K562 (cell line): ENCODE data around the gene RUNX3. TPM values are rescaled to one million over a fixed set of nuclear protein-coding genes. Genes with fewer than 3 reads are reported as not detected.
A peak's percentile ranks its signal among the peaks of the same experiment; 100 is the strongest.

Experiments
- ATAC-seq: fragments of 200-7000 bp; cut with Tn5 transposase; 3 replicates; pipeline ENCODE4 v1.9.1; 2020; ENCODE audit warnings: moderate library complexity
- BruUV-seq: library from RNA; stranded (reverse); fragments of 400-500 nt; replicated peaks from 2 replicates; lab custom pipeline; 2021; lab: Mats Ljungman, UMichigan
- CTCF ChIA-PET: fragments of 300-600 bp; formaldehyde crosslinking; extraction: SDS; loops from one replicate; lab custom pipeline; 2021; ENCODE audit warnings: low intra/inter-chr PET ratio; lab: Yijun Ruan, JAX
- POLR2A ChIA-PET: fragments of 300-600, 350-650 bp; sonication (Branson Sonifier 250); formaldehyde crosslinking; extraction: SDS; loops from one replicate; lab custom pipeline; 2021; ENCODE audit warnings: antibody characterized with exemption, inconsistent platforms; lab: Yijun Ruan, JAX
- DNase-seq, 4 experiments: peaks; one replicate each; pipeline versions ENCODE4 v3.0.0 to v3.0.0-alpha.2; 2011 to 2018; ENCODE audit warnings: low spot score in 3 of 4, mixed read lengths in 3 of 4; ENCODE audit errors: extremely low read depth in 1 of 4
- FAIRE-seq: peaks from 2 replicates; lab custom pipeline; 2011; peaks lifted over from hg19 to GRCh38; lab: Jason Lieb, UNC
- H2AFZ ChIP-seq: 2 replicates; pipeline ENCODE4 v1.6.0; 2011; ENCODE audit warnings: low read depth, low read length, control low read depth, inconsistent platforms
- H3K27ac ChIP-seq: fragments of 200-600 bp; 3 replicates; pipeline ENCODE4 v1.8.0; 2011; ENCODE audit warnings: low read depth, mild to moderate bottlenecking, control low read depth, inconsistent platforms, low read length, moderate library complexity, mixed read lengths; ENCODE audit errors: extremely low read depth
- H3K27me3 ChIP-seq, 2 experiments: fragments of 300-600 bp in 1 of 2; 2 replicates in 1 of 2; 3 replicates in 1 of 2; pipeline versions ENCODE4 v1.6.0 to v1.8.0; 2011; ENCODE audit warnings: inconsistent platforms in 2 of 2, low read length in 2 of 2, mild to moderate bottlenecking in 1 of 2, mixed read lengths in 1 of 2, moderate library complexity in 1 of 2; ENCODE audit not compliant: control insufficient read depth in 2 of 2, insufficient read depth in 2 of 2
- H3K36me3 ChIP-seq: fragments of 300-600 bp; 3 replicates; pipeline ENCODE4 v1.8.0; 2011; ENCODE audit warnings: mild to moderate bottlenecking, low read length, inconsistent platforms; ENCODE audit not compliant: control insufficient read depth, insufficient read depth
- H3K4me1 ChIP-seq, 2 experiments: fragments of 200-600 bp in 1 of 2; replicated peaks in 1 of 2; 2 replicates in 1 of 2; 3 replicates in 1 of 2; pipeline versions ENCODE4 v1.5.1 to v1.8.0; 2011; ENCODE audit warnings: inconsistent platforms in 2 of 2, low read length in 2 of 2, mild to moderate bottlenecking in 1 of 2, mixed read lengths in 1 of 2, moderate library complexity in 1 of 2; ENCODE audit not compliant: control insufficient read depth in 2 of 2, insufficient read depth in 2 of 2
- H3K4me2 ChIP-seq: 2 replicates; pipeline ENCODE4 v1.6.1; 2011; ENCODE audit warnings: low read length, control low read depth, inconsistent platforms, mixed read lengths; ENCODE audit not compliant: insufficient read depth
- H3K4me3 ChIP-seq: fragments of 200-600 bp; sonication (generic), shearing (Covaris generic); 2 replicates; pipeline ENCODE4 v1.5.1; 2016; ENCODE audit warnings: control low read depth, inconsistent platforms
- H3K79me2 ChIP-seq: fragments of 200-600 bp; 3 replicates; pipeline ENCODE4 v1.8.0; 2011; ENCODE audit warnings: low read length, inconsistent platforms; ENCODE audit not compliant: control insufficient read depth, insufficient read depth
- H3K9ac ChIP-seq, 2 experiments: 2 replicates each; pipeline versions ENCODE4 v1.6.0 to v1.6.1; 2011; ENCODE audit warnings: low read depth in 2 of 2, low read length in 2 of 2, control low read depth in 1 of 2, inconsistent platforms in 1 of 2, mild to moderate bottlenecking in 1 of 2, mixed read lengths in 1 of 2; ENCODE audit not compliant: insufficient read depth in 1 of 2
- H3K9me1 ChIP-seq: one replicate; pipeline ENCODE4 v1.6.0; 2011; ENCODE audit warnings: inconsistent platforms, mild to moderate bottlenecking, low read length, moderate library complexity; ENCODE audit not compliant: control insufficient read depth, insufficient read depth
- H3K9me3 ChIP-seq: replicated peaks from 2 replicates; pipeline ENCODE4 v1.5.1; 2011; ENCODE audit warnings: low read depth, low read length, inconsistent platforms; ENCODE audit not compliant: control insufficient read depth, insufficient read depth
- H4K20me1 ChIP-seq: replicated peaks from 2 replicates; pipeline ENCODE4 v1.6.1; 2011; ENCODE audit warnings: low read length, inconsistent platforms, mixed read lengths; ENCODE audit not compliant: control insufficient read depth, insufficient read depth
- FOXJ3 ChIP-seq: sonication (generic); formaldehyde crosslinking; IDR thresholded peaks from 2 replicates; pipeline ENCODE4 v1.4.0; 2020; ENCODE audit warnings: mild to moderate bottlenecking, missing genetic modification reagents
- FOXK1 ChIP-seq: sonication (generic); formaldehyde crosslinking; IDR thresholded peaks from 2 replicates; pipeline ENCODE4 v1.8.0; 2022; ENCODE audit warnings: missing genetic modification reagents, mild to moderate bottlenecking, borderline replicate concordance
- HDGF ChIP-seq: fragments of 450-650 bp; IDR thresholded peaks from 2 replicates; pipeline ENCODE4 v1.6.1; 2016
- MYNN ChIP-seq, 2 experiments: sonication (generic); formaldehyde crosslinking in 1 of 2; IDR thresholded peaks; 2 replicates each; pipeline versions ENCODE4 v1.5.0 to v1.6.1; 2016 to 2020; ENCODE audit warnings: antibody characterized with exemption in 1 of 2, missing genetic modification reagents in 1 of 2
- PTBP1 ChIP-seq: fragments of 200-400 bp; formaldehyde crosslinking; IDR thresholded peaks from 2 replicates; pipeline ENCODE4 v1.6.1; 2017; ENCODE audit warnings: low read depth, low read length
- PTTG1 ChIP-seq: fragments of 450-650 bp; IDR thresholded peaks from 2 replicates; pipeline ENCODE4 v1.6.1; 2016; ENCODE audit warnings: low read depth, mild to moderate bottlenecking, missing genetic modification characterization, missing compliant biosample characterization
- XRCC4 ChIP-seq: IDR thresholded peaks from one replicate; pipeline ENCODE4 v1.6.1; 2011; ENCODE audit not compliant: insufficient read depth, insufficient read length; ENCODE audit errors: extremely low read depth
- ZNF384 ChIP-seq: IDR thresholded peaks from 2 replicates; pipeline ENCODE4 v1.6.1; 2012; ENCODE audit warnings: low read depth, low read length, improper control_type of control experiment
- WGBS: fragments of 100-300 bp; shearing (Covaris generic); methylation state at CpG from one replicate; pipeline ENCODE4 v1.1.6; 2016; ENCODE audit warnings: low coverage, mixed read lengths; ENCODE audit not compliant: insufficient coverage; ENCODE audit errors: missing lambda C conversion rate; 5-methylcytosine and 5-hydroxymethylcytosine counted together
- in situ Hi-C: fragments of 300-500 bp; cut with MboI; formaldehyde crosslinking; loops from 4 replicates; pipeline ENCODE4 v1.15.0; 2018; ENCODE audit warnings: inconsistent platforms, mixed read lengths
- intact Hi-C: fragments of 100-400 bp; cut with micrococcal nuclease; formaldehyde crosslinking; loops from 2 replicates; pipeline ENCODE4 v1.14.2; 2022
- polyA plus RNA-seq, 8 experiments: library from polyadenylated mRNA; depleted of rRNA in 4 of 8; stranded (reverse) in 5 of 8; unstranded in 3 of 8; fragments of >200 nt; fragmentation: Nextera tagmentation in 2 of 8; fragmentation: Illumina TruSeq in 1 of 8; extraction: Ambion mirVana in 2 of 8; extraction: Trizol in 1 of 8; gene quantifications; 2 replicates each; pipeline versions ENCODE4 v1.2.1 to v1.2.3, GENCODE V29; 2011 to 2014; ENCODE audit warnings: inconsistent platforms in 1 of 8, missing spikeins in 1 of 8
- total RNA-seq, 7 experiments: library from RNA; depleted of rRNA in 6 of 7; stranded (reverse); fragments of >200 nt in 6 of 7; fragmentation: Illumina TruSeq in 2 of 7; extraction: Trizol in 2 of 7; gene quantifications; 2 replicates each; pipeline versions ENCODE4 v1.2.1 to v1.2.3, GENCODE V29; 2011 to 2021; ENCODE audit warnings: low replicate concordance in 1 of 7
- TF ChIP-seq, protein P1 (sequence below): fragments of 450-650 bp; IDR thresholded peaks from 2 replicates; pipeline ENCODE4 v1.6.1; 2018; ENCODE audit warnings: mild to moderate bottlenecking, low read depth; ENCODE audit not compliant: partially characterized antibody
- TF ChIP-seq, protein P2 (sequence below): fragments of 250-450 bp; sonication (Bioruptor Pico); IDR thresholded peaks from 2 replicates; pipeline ENCODE4 v1.8.0; 2022; ENCODE audit warnings: moderate library complexity, mild to moderate bottlenecking, inconsistent platforms
- TF ChIP-seq, protein P3 (sequence below), 2 experiments: fragments of 450-650 bp; formaldehyde crosslinking in 1 of 2; IDR thresholded peaks; 2 replicates each; pipeline versions ENCODE4 v1.4.0 to v1.6.1; 2014 to 2020; ENCODE audit warnings: mild to moderate bottlenecking in 2 of 2, borderline replicate concordance in 1 of 2, low read depth in 1 of 2

RUNX3 gene
- total and polyA plus RNA-seq, 9 of the 15 experiments (the other 6 are each of a cell fraction or from before 2014, with no cell fraction given): 0.01 to 0.64 (median 0.09) TPM

DNA sequence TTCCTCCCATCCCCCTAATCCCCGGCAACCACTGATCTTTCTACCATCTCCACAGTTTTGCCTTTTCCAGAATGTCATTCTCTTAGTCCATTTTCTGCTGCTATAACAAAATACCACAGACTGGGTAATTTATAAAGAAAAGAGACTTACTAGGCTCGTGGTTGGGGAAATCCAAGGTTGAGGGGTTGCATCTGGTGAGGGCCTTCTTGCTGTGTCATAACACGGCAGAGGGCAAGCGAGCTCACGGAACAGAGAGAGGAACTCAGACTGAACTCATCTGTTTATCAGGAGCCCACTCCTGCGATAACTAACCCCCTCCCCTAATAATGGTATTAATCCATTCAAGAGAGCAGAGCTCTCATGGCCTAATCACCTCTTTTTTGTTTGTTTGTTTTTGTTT lies 52.0 kb downstream of the RUNX3 start (continued):
- TF ChIP-seq FOXJ3 (no peak), PTBP1 (no peak), PTTG1 (no peak), HDGF (no peak)
- TF ChIP-seq, protein P1, sequence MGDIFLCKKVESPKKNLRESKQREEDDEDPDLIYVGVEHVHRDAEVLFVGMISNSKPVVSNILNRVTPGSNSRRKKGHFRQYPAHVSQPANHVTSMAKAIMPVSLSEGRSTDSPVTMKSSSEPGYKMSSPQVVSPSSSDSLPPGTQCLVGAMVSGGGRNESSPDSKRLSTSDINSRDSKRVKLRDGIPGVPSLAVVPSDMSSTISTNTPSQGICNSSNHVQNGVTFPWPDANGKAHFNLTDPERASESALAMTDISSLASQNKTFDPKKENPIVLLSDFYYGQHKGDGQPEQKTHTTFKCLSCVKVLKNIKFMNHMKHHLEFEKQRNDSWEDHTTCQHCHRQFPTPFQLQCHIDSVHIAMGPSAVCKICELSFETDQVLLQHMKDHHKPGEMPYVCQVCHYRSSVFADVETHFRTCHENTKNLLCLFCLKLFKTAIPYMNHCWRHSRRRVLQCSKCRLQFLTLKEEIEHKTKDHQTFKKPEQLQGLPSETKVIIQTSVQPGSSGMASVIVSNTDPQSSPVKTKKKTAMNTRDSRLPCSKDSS: no peak

DNA sequence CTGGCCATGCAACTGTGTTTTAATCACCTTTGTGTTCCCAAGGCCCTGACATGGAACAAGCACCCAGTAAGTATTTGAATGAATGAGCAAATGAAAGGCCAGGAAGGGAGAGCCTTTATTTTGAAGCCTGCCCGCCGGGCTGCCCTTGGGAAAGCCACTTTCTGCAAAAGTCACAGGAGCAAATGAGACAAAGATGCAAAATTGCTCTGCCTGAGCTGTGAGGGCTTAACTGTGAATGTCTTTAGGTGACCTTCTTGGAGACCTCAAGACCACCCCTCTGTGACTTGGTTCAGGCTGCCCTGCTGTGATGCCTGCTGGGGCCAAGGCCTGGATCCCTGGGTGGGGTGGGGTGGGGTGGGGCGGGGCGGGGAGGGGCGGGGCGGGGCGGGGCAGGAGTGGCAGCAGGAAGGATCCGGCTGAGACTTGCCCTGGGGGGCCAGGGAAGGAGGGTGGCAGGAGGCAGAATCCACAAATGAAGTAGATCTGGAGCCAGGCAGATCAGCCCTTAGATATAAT lies 54.0 kb downstream of the RUNX3 start:
- ChIA-PET CTCF (no interaction called here), POLR2A (interaction anchor here (1.1 kb wide), 1 partner anchor 8 kb away, joined by 3 read pairs; no protein-coding TSS in a partner anchor)
- WGBS: 15% methylated on average over 2 of the region's 8 CpGs
- no peaks in the 10 kb centered on the region; a peak in 1 of 5 replicates for H3K4me1 ChIP-seq
- H4K20me1 ChIP-seq: 0 out of 2 replicates have a peak, but pooled peaks cover 10% of the 10 kb centered on the region
- H3K27me3 ChIP-seq: peaks cover 40 to 42% of the 10 kb centered on the region in 2 experiments
- H3K36me3 ChIP-seq: no peaks in the 10 kb centered on the region
- H2AFZ ChIP-seq: no peak overlapping the region
- H3K79me2 ChIP-seq: no peaks in the 10 kb centered on the region
- no peaks in the 10 kb centered on the region for H3K9me1 ChIP-seq
- in situ Hi-C loops (no loop called here), intact Hi-C loops (no loop called here)
- no peak overlapping the region for H3K9ac ChIP-seq
- H3K27ac ChIP-seq: no peak overlapping the region
- no peaks in the 10 kb centered on the region for H3K9me3 ChIP-seq
- FAIRE-seq: no peak
- no TSS peak for BruUV-seq
- no peak overlapping the region for H3K4me3 ChIP-seq
- peak in 1 of 4 experiments; percentile 39 for DNase-seq
- H3K4me2 ChIP-seq: no peak overlapping the region
- ATAC-seq: peak; percentile 41; the same call in 2 of the 3 replicates
- TF ChIP-seq, protein P2, sequence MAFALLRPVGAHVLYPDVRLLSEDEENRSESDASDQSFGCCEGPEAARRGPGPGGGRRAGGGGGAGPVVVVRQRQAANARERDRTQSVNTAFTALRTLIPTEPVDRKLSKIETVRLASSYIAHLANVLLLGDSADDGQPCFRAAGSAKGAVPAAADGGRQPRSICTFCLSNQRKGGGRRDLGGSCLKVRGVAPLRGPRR (CRISPR knock-in tag): no peak
- TF ChIP-seq MYNN (IDR thresholded peaks at IDR 0.05) (peak; percentile 76; the same call in 1 of the 2 replicates), MYNN (CRISPR knock-in tag; IDR thresholded peaks at IDR 0.05) (peak; percentile 19; the same call in 1 of the 2 replicates), XRCC4 (no peak), ZNF384 (no peak), FOXK1 (CRISPR knock-in tag) (no peak)
- TF ChIP-seq, protein P3, sequence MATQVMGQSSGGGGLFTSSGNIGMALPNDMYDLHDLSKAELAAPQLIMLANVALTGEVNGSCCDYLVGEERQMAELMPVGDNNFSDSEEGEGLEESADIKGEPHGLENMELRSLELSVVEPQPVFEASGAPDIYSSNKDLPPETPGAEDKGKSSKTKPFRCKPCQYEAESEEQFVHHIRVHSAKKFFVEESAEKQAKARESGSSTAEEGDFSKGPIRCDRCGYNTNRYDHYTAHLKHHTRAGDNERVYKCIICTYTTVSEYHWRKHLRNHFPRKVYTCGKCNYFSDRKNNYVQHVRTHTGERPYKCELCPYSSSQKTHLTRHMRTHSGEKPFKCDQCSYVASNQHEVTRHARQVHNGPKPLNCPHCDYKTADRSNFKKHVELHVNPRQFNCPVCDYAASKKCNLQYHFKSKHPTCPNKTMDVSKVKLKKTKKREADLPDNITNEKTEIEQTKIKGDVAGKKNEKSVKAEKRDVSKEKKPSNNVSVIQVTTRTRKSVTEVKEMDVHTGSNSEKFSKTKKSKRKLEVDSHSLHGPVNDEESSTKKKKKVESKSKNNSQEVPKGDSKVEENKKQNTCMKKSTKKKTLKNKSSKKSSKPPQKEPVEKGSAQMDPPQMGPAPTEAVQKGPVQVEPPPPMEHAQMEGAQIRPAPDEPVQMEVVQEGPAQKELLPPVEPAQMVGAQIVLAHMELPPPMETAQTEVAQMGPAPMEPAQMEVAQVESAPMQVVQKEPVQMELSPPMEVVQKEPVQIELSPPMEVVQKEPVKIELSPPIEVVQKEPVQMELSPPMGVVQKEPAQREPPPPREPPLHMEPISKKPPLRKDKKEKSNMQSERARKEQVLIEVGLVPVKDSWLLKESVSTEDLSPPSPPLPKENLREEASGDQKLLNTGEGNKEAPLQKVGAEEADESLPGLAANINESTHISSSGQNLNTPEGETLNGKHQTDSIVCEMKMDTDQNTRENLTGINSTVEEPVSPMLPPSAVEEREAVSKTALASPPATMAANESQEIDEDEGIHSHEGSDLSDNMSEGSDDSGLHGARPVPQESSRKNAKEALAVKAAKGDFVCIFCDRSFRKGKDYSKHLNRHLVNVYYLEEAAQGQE (IDR thresholded peaks at IDR 0.05; ENCODE audit: borderline replicate concordance): peak; percentile 28; the same call in 1 of the 2 replicates
- TF ChIP-seq, protein P3 (CRISPR knock-in tag; IDR thresholded peaks at IDR 0.05; ENCODE audit: low read depth): no peak
